Esophagus squamous epithelium (tissue), 4 donors: ENCODE results near the gene CAMK1D.

Source experiments
- POLR2A ChIP-seq, 4 donors: fragments of 450-650 bp; IDR thresholded peaks; one replicate each; pipeline ENCODE4 v1.6.1; 2017; ENCODE audit warnings: antibody characterized with exemption in 4 of 4, mild to moderate bottlenecking in 4 of 4, moderate library complexity in 3 of 4
- TF ChIP-seq, protein P1 (sequence below), 6 experiments: fragments of 450-650 bp in 4 of 6; fragments of 200-600 bp in 2 of 6; sonication (generic) in 2 of 6; IDR thresholded peaks; one replicate each; pipeline ENCODE4 v1.5.1; 2016 to 2019; ENCODE audit warnings: antibody characterized with exemption in 6 of 6, mild to moderate bottlenecking in 4 of 6, moderate library complexity in 4 of 6

- TF ChIP-seq, protein P1, sequence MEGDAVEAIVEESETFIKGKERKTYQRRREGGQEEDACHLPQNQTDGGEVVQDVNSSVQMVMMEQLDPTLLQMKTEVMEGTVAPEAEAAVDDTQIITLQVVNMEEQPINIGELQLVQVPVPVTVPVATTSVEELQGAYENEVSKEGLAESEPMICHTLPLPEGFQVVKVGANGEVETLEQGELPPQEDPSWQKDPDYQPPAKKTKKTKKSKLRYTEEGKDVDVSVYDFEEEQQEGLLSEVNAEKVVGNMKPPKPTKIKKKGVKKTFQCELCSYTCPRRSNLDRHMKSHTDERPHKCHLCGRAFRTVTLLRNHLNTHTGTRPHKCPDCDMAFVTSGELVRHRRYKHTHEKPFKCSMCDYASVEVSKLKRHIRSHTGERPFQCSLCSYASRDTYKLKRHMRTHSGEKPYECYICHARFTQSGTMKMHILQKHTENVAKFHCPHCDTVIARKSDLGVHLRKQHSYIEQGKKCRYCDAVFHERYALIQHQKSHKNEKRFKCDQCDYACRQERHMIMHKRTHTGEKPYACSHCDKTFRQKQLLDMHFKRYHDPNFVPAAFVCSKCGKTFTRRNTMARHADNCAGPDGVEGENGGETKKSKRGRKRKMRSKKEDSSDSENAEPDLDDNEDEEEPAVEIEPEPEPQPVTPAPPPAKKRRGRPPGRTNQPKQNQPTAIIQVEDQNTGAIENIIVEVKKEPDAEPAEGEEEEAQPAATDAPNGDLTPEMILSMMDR (IDR thresholded peaks at IDR 0.05): no peak
- TF ChIP-seq POLR2A (IDR thresholded peaks at IDR 0.05): no peak
Observed at GRCh38 chr10:12394241-12395033, 45.1 kb downstream of the CAMK1D start.
